Islet precursor cell (in vitro differentiated cells): ENCODE results near the gene SLC27A3.

ENCODE experiments used
- DNase-seq: peaks from one replicate; pipeline ENCODE4 v3.0.0-alpha.2; 2018

Gene SLC27A3

DNA sequence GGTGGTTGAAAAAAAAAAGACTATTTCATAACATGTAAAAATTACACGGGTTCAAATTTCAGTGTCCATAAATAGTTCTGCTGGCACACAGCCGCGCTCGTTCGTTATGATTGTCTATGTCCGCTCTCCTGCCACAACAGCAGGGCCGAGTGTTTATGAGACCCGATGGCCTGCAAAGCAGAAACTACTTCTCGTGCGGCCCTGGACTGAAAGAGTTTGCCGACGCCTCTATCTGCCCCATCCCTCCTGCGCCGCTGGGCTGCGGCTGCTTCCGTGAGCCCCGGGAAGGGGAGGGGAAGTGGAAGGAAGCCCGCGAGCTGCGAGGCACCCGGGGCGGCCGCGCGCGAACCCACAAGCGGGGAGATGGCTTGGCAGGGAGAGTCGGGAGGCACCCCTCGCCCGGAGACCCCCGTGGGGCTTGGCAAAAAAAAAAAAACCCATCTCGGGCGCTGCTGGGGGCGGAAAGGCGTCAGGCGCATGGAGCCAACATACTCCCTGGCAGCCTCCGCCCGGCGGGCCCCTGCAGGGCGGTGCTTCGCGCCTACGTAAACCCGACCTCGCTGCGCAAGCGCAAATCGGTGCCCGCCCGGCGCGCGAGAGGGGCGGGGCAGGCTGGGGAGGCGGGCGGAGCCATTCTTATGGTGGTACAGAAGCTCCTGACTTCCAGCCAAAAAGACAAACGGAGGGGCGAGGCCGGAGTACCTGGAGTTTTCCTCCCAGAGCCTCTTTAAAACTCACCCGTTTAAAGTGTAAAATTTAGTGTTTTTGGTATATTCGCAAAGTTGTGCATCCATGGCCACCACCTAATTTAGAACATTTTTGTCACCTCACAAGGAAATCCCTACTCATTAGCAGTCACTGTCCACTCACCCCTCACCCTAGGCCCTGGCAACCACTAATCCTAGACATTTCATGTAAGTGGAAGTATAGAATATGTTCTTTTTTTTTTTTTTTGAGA, 8.3 kb downstream of the SLC27A3 start:
- DNase-seq: peak; percentile 95

- DNase-seq: no peak
Measured at GRCh38 chr1:153786038-153786790, 11.0 kb downstream of the SLC27A3 start.

- DNase-seq: no peak
Measured at GRCh38 chr1:153789478-153790034, 14.3 kb downstream of the SLC27A3 start.

- DNase-seq: peak; percentile 57
Measured at GRCh38 chr1:153790313-153790965, 15.2 kb downstream of the SLC27A3 start.

DNA sequence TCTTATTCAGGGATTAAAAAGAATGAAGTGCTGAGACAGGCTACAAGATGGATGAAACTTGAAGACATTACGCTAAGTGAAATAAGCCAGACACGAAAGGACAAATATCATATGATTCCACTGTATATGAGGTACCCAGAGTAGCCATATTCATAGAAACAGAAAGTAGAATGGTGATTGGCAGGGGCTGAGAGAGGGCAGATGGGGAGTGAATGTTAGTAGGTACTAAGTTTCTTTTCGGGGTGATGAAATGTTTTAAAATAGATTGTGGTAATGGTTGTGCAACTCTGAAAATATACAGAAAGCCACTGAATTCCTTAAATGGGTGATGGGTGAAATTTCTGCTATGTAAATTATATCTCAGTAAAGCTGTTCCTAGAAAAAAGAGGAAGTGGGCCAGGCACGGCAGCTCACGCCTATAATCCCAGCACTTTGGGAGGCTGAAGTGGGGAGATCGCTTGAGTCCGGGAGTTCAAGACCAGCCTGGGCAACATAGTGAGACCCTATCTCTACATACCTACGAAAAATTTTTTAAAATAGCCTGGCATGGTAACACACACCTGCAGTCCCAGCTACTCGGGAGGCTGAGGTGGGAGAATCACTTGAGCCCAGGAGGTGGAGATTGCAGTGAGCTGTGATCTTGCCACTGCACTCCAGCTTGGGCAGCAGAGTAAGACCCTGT, 15.9 kb downstream of the SLC27A3 start:
- DNase-seq: no peak

- DNase-seq: peak; percentile 85
Measured at GRCh38 chr1:153791648-153792253, 16.5 kb downstream of the SLC27A3 start.

DNA sequence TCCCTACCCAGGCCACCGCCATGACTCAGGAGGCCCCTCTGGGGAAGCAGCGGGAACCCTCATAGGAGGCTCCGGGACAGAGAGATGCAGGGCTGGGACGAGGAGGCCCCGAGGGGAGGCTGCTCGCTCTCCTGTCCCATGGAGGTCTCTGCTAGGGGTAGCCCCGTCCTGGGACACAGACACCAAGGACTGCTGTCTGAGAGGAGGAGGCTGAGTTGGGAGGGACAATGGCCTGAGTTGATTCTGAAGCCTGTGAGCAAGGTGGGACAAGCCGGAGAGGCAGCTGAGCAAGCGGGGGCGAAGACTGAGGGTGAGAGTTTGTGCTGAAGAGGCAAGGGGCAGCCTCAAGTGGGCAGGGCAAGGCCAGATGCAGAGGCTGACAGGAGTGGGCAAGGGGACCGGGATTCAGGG, 17.4 kb downstream of the SLC27A3 start:
- no peak for DNase-seq

- DNase-seq: no peak
Measured at GRCh38 chr1:153793261-153793972, 18.2 kb downstream of the SLC27A3 start.

GRCh38 chr1:153793973-153794615, 18.9 kb downstream of the SLC27A3 start:
- no peak for DNase-seq

- DNase-seq: peak; percentile 56
Measured at GRCh38 chr1:153794624-153795329, 19.6 kb downstream of the SLC27A3 start.

- DNase-seq: no peak
Measured at GRCh38 chr1:153795330-153795837, 20.2 kb downstream of the SLC27A3 start.

GRCh38 chr1:153795934-153796785, 21.0 kb downstream of the SLC27A3 start:
- DNase-seq: no peak

- DNase-seq: peak; percentile 87
Measured at GRCh38 chr1:153796786-153797659, 21.8 kb downstream of the SLC27A3 start.

DNA sequence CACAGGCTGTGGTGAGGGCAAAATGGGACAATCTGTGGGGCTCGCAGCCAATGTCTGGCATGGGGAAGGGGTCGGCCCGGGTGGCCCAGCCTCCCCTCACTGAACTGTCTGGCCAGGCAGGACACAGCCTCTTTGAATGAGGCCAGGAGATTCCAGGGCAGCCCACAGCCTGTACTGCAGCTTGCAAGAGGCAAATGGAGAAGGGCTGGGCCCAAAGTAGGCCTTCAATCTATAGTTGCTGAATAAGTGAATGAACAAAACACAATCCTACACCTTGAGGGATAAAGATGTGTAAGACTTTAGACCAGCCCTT, 23.2 kb downstream of the SLC27A3 start:
- no peak for DNase-seq

DNA sequence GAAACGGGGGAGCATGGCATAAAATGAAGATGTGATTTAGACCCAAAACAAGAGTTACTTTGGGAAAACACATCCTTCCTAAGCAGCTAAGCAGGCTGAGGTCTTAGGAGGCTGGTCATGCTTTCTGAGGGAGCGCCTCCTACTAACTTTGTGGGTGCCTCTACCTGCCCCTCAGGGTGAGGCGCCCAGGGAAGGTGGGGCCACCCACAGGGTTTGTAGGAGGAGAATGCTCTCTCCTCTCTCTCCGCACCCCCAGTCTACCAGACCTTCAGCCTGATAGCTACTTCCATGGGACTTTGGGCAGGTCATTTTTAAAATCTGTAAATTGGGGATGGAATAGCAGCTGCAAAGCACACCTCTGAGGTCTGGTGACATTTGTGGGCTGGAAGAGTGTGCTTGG, 23.8 kb downstream of the SLC27A3 start:
- no peak for DNase-seq

DNA sequence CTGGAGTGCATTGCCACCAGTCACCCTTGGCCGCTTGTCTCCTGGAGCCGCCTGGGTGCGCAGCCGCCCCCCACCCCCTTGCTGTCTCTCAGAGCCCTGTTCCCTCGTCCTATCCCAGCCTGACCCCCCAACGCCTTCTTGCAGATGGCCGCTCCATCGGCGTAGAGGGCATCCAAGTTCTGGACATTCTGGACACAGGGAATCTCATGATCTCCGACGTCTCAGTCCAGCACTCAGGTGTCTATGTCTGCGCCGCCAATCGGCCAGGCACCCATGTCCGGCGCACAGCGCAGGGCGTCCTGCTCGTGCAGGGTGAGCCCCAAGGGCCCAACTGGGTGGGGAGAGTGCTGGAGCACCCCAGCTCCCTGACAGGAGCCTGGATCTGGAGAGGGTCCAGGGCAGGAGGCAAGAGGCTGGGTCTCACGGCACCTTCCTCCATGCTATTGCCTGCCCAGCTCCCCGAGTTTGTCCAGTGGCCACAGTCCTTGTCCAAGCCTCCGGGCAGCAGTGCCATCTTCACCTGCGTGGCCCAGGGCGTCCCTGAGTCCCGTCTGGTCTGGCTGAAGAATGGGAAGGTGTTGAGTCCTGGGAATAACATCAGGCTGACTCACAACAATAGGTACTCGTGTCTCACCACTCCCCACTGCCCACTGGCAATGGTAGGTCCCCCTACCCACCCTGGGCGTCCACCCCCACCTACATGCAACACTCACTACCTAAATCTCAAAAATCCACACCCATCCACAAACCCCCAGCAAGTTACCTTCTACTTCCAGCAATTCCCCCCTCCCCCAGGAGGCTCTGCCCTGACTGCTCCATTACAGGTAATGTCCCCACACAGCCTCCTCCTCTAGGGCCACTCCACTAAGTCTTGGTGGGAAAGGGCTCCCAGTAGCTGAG, 24.6 kb downstream of the SLC27A3 start:
- DNase-seq: no peak

- no peak for DNase-seq
Measured at GRCh38 chr1:153800516-153800915, 25.3 kb downstream of the SLC27A3 start.
